GM21619 (cell line): ENCODE data around the gene HDGFL2.

ENCODE experiments used
- ATAC-seq: cut with Tn5 transposase; IDR thresholded peaks from one replicate; pipeline ENCODE4 v1.9.1; 2021; ENCODE audit not compliant: unreplicated experiment

Gene HDGFL2

GRCh38 chr19:4444765-4445741, 27.0 kb upstream of the HDGFL2 start:
- no peak for ATAC-seq

GRCh38 chr19:4445963-4446703, 26.0 kb upstream of the HDGFL2 start:
- no peak for ATAC-seq

DNA sequence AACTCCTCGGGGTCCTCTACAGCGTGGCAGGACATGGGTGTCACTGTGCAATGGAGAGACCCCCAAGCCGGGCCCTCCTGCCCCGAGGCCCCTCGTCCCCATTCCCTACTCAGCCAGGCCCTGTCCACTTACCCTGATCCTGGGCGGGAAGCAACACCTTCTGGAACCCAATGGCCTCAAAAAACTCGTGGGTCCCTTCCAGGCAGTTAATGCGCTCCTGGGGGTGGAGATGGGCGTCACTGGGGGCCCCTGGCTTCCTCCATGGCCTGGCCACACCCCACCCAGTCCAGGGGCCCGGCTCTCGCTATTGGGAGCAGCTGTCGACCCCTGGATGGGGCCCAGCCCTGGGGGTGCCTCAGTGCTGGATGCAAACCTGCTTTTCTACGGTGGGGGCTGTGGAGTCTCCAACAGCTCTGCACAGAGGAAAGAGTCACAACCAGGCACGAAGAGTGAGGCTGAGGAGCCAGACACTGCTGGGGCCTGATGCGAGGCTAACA, 25.3 kb upstream of the HDGFL2 start:
- no peak for ATAC-seq

- ATAC-seq, result no peak
Observed at GRCh38 chr19:4447327-4448146, 24.6 kb upstream of the HDGFL2 start.

DNA sequence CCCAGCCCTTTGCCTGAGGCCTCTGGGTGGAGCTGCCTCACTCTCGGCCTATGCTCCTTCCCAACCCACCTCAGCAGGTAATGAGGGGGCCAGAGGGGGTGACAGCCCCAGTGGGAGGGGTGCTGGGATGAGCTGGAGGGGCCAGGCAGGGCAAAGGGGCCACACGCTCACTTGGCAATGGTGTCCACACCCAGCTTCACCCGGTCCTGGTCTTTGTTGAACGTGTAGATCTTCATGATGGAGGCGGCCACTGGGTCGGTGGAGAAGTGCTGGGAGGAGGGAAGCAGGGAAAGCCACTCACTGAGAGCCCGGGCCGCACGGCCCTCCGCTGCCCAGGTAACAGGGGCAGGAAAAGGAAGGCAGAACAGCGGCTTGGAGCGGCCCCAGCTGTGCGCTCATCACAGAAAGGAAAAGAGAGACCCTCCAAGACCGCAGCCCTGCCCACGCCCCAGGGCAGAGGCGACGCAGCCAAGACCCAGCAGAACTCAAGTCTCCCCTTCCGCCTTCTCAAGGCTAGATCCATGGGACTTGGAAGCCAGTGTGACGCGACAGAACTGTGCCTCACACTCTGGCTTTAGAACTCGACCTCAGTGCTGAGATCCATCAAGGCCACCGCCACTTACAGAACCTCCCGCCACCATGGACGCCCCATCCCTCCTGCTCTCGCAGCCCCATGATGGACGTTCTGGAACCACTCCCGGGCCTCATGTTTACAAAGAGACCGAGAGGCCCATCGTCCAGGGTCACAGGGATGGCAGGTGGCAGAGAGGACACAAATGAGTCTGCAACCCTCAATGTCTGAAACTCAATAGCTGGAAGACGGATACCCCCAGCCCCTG, 23.7 kb upstream of the HDGFL2 start:
- ATAC-seq, result no peak

DNA sequence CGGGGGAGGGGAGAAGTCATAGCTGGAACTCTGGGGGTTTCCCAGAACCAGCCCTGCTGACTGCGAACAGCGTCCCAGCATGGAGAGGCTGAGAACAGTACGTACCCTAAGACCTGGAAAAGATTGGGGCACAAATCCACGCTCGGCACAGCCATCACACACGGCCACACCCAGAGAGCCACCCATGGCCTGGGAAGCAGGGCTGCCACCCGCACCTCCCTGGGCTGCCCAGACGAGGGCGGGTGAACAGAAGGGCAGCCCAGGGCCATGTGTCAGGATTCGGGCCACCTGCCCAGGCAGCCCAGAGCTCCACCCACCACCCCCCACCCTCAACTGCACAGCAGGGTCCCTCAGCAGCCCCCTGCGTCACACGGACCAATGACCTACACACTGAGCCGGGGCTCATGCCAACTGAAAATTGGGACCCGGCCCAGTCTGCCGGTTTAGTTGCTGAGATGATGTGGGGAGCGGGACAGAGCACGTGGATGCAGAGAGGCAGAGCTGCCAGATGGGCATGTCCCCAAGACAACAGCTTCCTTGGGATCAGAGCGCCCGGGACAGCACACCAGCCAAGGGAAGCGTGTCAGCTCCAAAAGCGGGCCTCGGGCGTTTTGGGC, 23.0 kb upstream of the HDGFL2 start:
- ATAC-seq, result no peak

DNA sequence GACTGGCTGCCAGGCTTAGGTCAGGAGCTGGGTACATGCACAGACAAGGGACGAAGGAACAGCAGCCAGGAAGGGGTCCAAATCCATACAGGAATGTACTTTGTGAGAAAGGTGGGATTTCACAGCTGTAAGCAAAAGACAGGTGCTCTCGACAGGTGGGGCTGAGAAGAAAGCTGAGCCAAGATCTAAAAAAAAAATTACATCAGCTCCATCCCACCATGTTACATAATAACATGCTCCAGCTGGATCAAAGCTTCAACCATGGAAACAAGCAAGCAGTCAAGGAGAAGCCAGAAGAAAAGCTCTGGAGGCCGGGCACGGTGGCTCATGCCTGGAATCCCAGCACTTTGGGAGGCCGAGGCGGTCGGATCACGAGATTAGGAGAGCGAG, 22.5 kb upstream of the HDGFL2 start:
- ATAC-seq, result no peak

- no peak for ATAC-seq
Observed at GRCh38 chr19:4452230-4452990, 19.7 kb upstream of the HDGFL2 start.

DNA sequence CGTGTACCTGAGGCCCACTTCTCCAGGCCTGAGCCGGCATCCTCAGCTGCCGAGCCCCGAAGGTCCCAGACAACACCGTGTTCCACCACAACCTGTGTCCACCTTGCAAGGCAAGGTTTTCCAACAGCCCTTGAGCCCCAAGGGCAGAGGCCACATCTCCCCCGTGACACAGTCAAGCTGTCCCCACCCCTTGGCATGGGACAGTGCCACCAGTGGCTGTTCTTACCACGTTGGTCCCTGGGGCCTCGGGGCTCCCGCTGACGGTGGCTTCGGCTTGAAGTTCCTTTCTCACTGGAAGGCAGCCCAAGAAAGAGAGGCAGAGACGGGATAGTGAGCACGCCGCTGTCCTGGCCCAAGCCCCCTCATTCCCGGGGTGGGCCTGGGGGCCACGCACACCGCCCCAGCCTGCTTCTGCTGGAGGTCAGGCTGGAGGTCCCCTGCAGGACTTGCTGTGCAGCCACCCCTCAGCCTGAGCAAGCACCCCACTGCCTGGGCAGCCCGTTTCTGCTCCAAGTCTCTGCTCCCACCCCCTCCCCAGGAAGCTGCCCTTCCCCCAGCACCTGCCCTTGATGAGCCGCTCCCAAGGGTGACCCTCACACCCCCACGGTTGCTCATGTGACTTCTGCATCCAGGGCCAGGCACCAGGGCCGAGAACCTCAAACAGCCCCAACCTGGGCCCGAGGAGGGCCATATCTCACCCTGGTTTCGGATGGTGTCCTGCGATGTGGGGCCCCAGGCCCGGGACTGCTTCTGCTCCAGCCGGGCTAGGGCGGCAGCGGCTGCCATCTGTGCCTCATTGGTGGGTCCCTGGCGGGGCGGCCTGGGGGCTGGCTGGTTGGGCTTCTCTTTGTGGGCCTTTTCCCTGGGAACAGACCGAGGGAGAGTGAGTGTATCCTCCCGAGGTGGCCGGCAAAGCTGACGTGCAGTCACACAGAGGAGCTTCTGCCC, 18.6 kb upstream of the HDGFL2 start:
- ATAC-seq, result no peak

DNA sequence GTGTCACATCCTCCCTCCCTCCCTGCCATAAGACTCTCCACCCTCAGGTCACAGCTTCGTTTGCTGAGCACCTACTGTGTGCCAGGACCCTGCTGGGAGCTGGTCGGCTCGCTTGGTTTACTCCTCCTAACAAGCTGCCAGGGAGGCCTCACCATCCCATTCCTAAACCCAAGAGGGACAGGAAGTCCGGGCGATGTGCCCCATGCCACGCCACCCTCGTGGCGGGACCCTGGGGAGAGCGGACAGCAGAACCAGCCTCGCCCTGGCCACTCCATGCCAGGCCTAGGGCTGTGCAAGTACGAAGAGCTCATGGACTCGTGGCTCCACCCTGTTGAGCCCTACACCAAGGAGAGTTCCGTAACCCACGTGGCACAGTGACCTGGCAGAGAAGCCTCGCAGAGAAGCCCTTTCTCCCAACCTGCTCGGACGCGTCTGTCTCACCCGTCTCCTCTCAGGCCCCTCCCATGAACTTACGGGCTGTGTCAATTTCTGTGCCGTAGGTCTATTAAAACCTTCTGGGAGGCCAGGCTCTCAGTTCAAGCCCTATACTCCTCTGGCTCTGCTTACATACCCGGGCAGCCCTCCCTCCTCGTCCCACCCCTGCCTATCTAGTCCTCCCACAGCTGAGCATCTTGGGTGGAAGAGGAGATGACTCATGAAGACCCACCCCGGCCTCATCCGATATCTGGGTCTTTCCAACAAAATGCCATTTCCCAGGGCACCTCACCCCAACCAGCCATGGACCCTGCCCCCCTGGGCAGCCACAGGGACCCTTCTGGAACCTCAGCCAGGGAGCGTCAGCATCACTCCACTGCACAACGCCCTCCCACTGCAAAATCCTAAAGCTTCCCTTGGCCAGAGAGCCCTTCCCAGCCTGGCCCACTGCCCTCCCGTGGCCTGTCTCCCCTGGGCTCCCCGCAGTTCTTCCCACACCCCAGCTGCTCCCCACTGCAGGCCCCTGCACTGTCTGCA, 17.1 kb upstream of the HDGFL2 start:
- no peak for ATAC-seq

DNA sequence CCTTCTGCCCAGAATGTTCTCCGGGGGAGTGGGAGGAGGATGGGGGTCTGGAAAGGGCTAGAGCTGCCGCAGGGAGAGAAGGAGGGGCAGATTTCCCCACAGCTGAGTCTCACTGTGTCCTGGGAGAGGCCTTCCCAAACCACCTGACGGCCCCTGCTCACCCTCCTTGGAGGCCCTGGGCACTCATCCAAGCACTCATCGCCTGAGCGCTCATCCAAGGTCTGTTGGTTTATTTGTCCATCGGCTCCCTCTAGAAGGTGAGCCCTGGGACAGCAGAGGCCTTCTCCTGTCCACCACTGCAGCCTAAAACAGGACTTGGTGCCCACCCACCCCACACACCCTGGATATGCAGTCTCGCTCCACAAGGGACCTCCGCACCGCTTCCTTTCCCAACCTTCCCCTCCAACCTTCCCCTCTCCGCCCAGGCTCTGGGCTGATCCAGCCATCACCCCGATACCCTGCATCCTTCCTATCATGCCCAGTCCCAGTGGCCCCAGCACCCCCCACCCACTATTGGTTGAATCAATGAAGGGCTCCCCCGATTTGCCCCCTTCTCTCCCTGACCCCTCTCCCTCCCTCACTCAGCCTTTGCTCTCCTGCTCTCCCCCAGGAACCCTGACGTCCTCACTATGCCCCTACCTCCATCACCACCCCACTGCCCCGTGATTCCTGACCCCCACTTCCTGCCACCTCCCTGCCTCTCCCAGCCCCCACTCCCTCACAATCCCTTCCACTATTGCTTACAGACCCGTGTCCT, 16.2 kb upstream of the HDGFL2 start:
- no peak for ATAC-seq

- ATAC-seq, result no peak
Observed at GRCh38 chr19:4456476-4456842, 15.6 kb upstream of the HDGFL2 start.

DNA sequence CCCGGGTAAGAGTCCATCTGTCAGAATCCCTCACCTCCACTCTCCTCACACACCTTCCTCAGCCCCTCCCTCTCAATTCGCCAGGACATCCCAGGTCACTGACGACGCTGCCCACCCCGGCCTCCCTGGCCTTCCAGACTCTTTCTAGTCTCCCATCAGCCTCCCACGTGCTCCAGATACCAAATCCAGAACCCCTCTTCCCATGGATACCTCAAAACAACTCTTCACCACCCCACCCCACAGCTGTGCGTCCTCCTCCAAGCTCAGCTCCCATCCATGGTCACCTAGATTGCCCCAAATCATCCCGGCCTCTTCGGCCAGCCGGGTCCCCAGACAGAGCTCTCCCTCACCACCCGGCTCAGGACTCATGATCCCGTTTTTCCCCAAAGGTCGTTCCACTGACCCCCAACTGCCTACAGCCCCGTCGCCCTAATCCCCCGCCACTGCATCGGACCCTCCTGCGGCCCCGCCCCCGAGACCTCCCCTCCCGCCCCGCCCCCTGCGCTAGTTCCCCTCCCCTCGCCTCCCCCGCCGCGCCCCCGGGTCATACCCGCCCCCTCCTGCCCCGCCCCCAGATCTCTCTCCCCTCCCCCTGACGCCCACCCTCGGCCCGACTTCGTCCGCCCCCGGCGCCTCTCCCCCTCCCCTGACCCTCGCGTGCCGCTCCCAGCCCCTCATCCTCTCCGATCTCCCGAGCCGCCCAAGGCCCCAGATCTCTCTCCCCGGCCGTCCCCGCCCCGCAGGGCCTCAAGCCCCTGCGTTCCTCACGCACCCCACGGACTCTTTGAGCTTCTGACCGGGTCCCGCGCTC, 15.0 kb upstream of the HDGFL2 start:
- ATAC-seq, result no peak

DNA sequence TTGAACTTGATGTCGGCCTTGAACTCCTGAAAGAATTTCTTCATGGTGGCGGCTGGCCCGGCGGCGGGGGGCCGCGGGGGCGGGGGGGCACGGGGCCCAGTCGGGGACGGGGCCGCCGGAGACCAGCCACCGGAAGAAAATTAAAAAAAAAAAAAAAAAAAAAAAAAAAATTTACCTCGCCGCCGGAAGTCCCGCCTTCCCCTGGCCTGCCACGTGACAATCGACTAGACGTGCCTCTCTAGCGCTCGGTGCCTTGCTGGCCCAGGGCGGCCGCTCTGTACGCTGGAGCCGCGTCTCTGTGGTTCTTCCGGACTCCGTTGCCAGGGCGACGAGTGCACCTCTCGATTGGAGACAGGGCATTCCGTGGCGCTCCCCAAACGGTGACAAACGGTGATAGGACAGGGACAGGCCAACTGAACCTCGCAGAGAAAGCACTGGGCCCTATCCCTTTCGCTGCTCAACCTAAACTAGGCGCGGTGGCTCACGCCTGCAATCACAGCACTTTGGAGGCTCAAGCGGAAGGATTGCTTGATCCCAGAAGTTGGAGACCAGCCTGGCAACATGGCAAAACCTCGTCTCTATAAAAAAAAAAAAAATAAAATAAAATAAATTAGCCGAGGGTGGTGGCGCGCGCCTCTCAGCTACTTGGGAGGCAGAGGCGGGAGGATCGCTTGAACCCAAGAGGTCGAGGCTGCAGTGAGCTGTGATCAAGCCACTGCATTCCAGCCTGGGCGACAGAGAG, 14.3 kb upstream of the HDGFL2 start, which contains the start of gene UBXN6:
Gene UBXN6, minus strand, starts transcription at position 141 of the 742 bp plus-strand sequence. Its CDS starts 97 bp downstream, at position 44.
- peak; percentile 84 for ATAC-seq
